ENCODE results near the gene PANX1. TPM values are rescaled to one million over a fixed set of nuclear protein-coding genes. Genes with fewer than 3 reads are reported as not detected.

The PANX1 gene
- total RNA-seq, 1 experiment from 2014 or later, result 37.5 TPM

DNA sequence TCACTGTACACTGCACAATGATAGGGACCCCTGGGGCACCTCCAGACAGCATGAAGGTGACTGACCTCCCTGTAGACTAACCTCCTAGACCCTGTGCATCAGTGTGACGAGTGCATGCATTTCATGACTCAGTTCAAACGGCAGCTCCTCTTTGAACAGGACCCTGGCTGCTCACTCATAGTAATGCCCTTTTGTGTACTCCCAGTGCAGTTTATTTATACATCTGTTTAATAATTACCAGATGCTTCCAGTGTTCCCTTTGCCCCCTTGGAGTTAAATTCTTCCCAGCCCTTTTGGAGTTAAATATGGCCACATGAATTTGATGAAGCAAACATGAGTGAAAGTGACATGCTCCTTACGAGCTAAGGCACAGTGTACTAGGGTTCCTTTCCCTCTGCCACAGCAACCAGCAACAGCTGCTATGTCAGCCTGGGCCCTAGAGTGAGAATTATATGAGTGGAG, 72.4 kb downstream of the PANX1 start:
- Histone ChIP-seq H3K23ac (ENCODE audit: insufficient read length, low read depth, low read length) (no peak overlapping the region), H4K5ac (ENCODE audit: insufficient read length, low read depth, low read length) (no peak overlapping the region), H3K27me3 (ENCODE audit: insufficient read depth, low read length) (no peaks in the 10 kb centered on the region), H2BK12ac (ENCODE audit: insufficient read length, low read depth, low read length) (no peak overlapping the region), H2BK20ac (ENCODE audit: low read depth, low read length, poor library complexity, severe bottlenecking) (no peak overlapping the region), H3K9me3 (ENCODE audit: control insufficient read depth, low read depth, low read length) (no peaks in the 10 kb centered on the region), H3K56ac (ENCODE audit: insufficient read length, low read depth, low read length) (no peak overlapping the region), H3K23me2 (ENCODE audit: insufficient read length, low read depth, low read length, poor library complexity, severe bottlenecking) (no peaks in the 10 kb centered on the region), H4K91ac (ENCODE audit: insufficient read length, low read depth, low read length) (no peak overlapping the region), H4K8ac (replicated peaks; ENCODE audit: insufficient read length, low read depth, low read length) (no peak overlapping the region), H2BK5ac (ENCODE audit: insufficient read length, low read length) (no peak overlapping the region), H3K4me2 (ENCODE audit: insufficient read depth, insufficient read length, low read length) (no peak overlapping the region), H3K9ac (ENCODE audit: extremely low read depth, insufficient read length, low read length) (no peak overlapping the region), H3K4me1 (ENCODE audit: insufficient read depth, low read length) (no peaks in the 10 kb centered on the region), H2BK120ac (ENCODE audit: low read depth, low read length, poor library complexity, severe bottlenecking) (no peak overlapping the region), H3K18ac (ENCODE audit: insufficient read length, low read depth, low read length) (no peak overlapping the region), H3K27ac (ENCODE audit: insufficient read length, low read depth, low read length) (no peak overlapping the region), H3K14ac (ENCODE audit: insufficient read depth, low read length) (no peak overlapping the region), H3T11ph (ENCODE audit: low read length) (no peak overlapping the region), H3K79me1 (ENCODE audit: insufficient read depth, low read depth, low read length, poor library complexity, severe bottlenecking) (no peaks in the 10 kb centered on the region), H3K79me2 (ENCODE audit: insufficient read depth, low read length) (no peaks in the 10 kb centered on the region), H3K4ac (ENCODE audit: low read depth, low read length) (no peak overlapping the region), H2AK5ac (ENCODE audit: insufficient read length, low read length) (no peak overlapping the region), H4K20me1 (ENCODE audit: control insufficient read depth, insufficient read depth, insufficient read length) (no peaks in the 10 kb centered on the region), H2AFZ (ENCODE audit: low read length) (no peak overlapping the region), H2BK15ac (ENCODE audit: low read depth, low read length) (no peak overlapping the region)
- H3K36me3 Mint-ChIP-seq (ENCODE audit: insufficient read depth in 1 of 3, low read depth in 3 of 3), result no peaks in the 10 kb centered on the region
- H3K27me3 Mint-ChIP-seq (ENCODE audit: low read depth), result peaks cover 5% of the 10 kb centered on the region; the same call in 1 of the 2 replicates
- no peaks in the 10 kb centered on the region for H3K4me1 Mint-ChIP-seq
- TF ChIP-seq, protein P1, sequence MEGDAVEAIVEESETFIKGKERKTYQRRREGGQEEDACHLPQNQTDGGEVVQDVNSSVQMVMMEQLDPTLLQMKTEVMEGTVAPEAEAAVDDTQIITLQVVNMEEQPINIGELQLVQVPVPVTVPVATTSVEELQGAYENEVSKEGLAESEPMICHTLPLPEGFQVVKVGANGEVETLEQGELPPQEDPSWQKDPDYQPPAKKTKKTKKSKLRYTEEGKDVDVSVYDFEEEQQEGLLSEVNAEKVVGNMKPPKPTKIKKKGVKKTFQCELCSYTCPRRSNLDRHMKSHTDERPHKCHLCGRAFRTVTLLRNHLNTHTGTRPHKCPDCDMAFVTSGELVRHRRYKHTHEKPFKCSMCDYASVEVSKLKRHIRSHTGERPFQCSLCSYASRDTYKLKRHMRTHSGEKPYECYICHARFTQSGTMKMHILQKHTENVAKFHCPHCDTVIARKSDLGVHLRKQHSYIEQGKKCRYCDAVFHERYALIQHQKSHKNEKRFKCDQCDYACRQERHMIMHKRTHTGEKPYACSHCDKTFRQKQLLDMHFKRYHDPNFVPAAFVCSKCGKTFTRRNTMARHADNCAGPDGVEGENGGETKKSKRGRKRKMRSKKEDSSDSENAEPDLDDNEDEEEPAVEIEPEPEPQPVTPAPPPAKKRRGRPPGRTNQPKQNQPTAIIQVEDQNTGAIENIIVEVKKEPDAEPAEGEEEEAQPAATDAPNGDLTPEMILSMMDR (conservative IDR thresholded peaks at IDR 0.05), result no peak
- WGBS (ENCODE audit: extremely low coverage, insufficient read length, low lambda C conversion rate), result no CpG with 5 or more reads among the region's 3 CpGs
- H3K9me3 Mint-ChIP-seq, result no peaks in the 10 kb centered on the region
- no peak for DNase-seq
- H3K27ac Mint-ChIP-seq, result no peak overlapping the region; a peak in 1 of 7 replicates
- no peak overlapping the region for H3K4me3 Mint-ChIP-seq

Data from H9 (cell line).